Lower leg skin (tissue), 4 donors: Measurements from ENCODE around the gene ZNF679. TPM values are rescaled to one million over a fixed set of nuclear protein-coding genes. Genes with fewer than 3 reads are reported as not detected.

Experiments used
- total RNA-seq, 4 donors: library from RNA; depleted of rRNA; stranded (reverse); fragments of >200 nt; gene quantifications; one replicate each; pipeline ENCODE4 v1.1.0, GENCODE V29; 2016

Gene ZNF679
- total RNA-seq, 4 donors from 2014 or later = not detected

Other genes starting within 250 kb of the ZNF679 start
- not detected for gene ZNF722, start 229.6 kb upstream of the ZNF679 start, total RNA-seq
- 1 to 10 TPM in 3 of 4 donors, not detected in 1; 1.5 to 2.1 (median 1.9) TPM for gene ZNF727, start 183.0 kb upstream of the ZNF679 start, total RNA-seq
- not detected for gene ZNF735, start 21.3 kb upstream of the ZNF679 start, total RNA-seq
- 10 to 100 TPM in 1 of 4 donors, 1 to 10 TPM in 3; 2.7 to 20.7 (median 7.5) TPM for gene ZNF736, start 85.5 kb downstream of the ZNF679 start, total RNA-seq